ENCODE results near the gene SULT1A3. TPM values are rescaled to one million over a fixed set of nuclear protein-coding genes. Genes with fewer than 3 reads are reported as not detected.

Gene SULT1A3
- total RNA-seq, 1 experiment from 2014 or later, result 21.5 TPM

- Histone ChIP-seq H3K79me2 (ENCODE audit: insufficient read depth, low read length) (no peaks in the 10 kb centered on the region), H3K4me2 (ENCODE audit: insufficient read depth, insufficient read length, low read length) (no peak overlapping the region), H3K27me3 (ENCODE audit: insufficient read depth, low read length) (peaks cover 4% of the 10 kb centered on the region; the same call in 1 of the 2 replicates), H3K9me3 (ENCODE audit: control insufficient read depth, low read depth, low read length) (no peaks in the 10 kb centered on the region), H2BK12ac (ENCODE audit: insufficient read length, low read depth, low read length) (no peak overlapping the region), H4K20me1 (ENCODE audit: control insufficient read depth, insufficient read depth, insufficient read length) (peaks cover 4% of the 10 kb centered on the region), H2BK15ac (ENCODE audit: low read depth, low read length) (no peak overlapping the region), H3K4ac (ENCODE audit: low read depth, low read length) (no peak overlapping the region), H3K14ac (ENCODE audit: insufficient read depth, low read length) (no peak overlapping the region), H2AFZ (ENCODE audit: low read length) (no peak overlapping the region), H4K5ac (ENCODE audit: insufficient read length, low read depth, low read length) (no peak overlapping the region), H3K4me1 (ENCODE audit: insufficient read depth, low read length) (no peaks in the 10 kb centered on the region), H4K91ac (ENCODE audit: insufficient read length, low read depth, low read length) (no peak overlapping the region), H3K27ac (ENCODE audit: insufficient read length, low read depth, low read length) (no peak overlapping the region), H3K23ac (ENCODE audit: insufficient read length, low read depth, low read length) (no peak overlapping the region), H2AK5ac (ENCODE audit: insufficient read length, low read length) (no peak overlapping the region), H3K18ac (ENCODE audit: insufficient read length, low read depth, low read length) (no peak overlapping the region), H2BK20ac (ENCODE audit: low read depth, low read length, poor library complexity, severe bottlenecking) (no peak overlapping the region), H4K8ac (replicated peaks; ENCODE audit: insufficient read length, low read depth, low read length) (no peak overlapping the region), H3K79me1 (ENCODE audit: insufficient read depth, low read depth, low read length, poor library complexity, severe bottlenecking) (no peaks in the 10 kb centered on the region), H3K56ac (ENCODE audit: insufficient read length, low read depth, low read length) (no peak overlapping the region), H3K23me2 (ENCODE audit: insufficient read length, low read depth, low read length, poor library complexity, severe bottlenecking) (peaks cover 4% of the 10 kb centered on the region), H2BK120ac (ENCODE audit: low read depth, low read length, poor library complexity, severe bottlenecking) (no peak overlapping the region), H3K9ac (ENCODE audit: extremely low read depth, insufficient read length, low read length) (no peak overlapping the region), H2BK5ac (ENCODE audit: insufficient read length, low read length) (no peak overlapping the region), H3T11ph (ENCODE audit: low read length) (no peak overlapping the region)
- TF ChIP-seq CTCF (conservative IDR thresholded peaks at IDR 0.05), result no peak
- no CpG with 5 or more reads among the region's 13 CpGs for WGBS (ENCODE audit: extremely low coverage, insufficient read length, low lambda C conversion rate)
- peaks cover 0 to 1% (median 0%) of the 10 kb centered on the region in 3 experiments; a peak in 2 of 7 replicates for H3K36me3 Mint-ChIP-seq (ENCODE audit: insufficient read depth in 1 of 3, low read depth in 3 of 3)
- 0 out of 5 replicates have a peak overlapping the region, but pooled peaks of 1 of the 2 experiments have one; percentile 74 for H3K4me3 Mint-ChIP-seq
- no peaks in the 10 kb centered on the region for H3K9me3 Mint-ChIP-seq
- DNase-seq, result no peak
- H3K27ac Mint-ChIP-seq, result no peak overlapping the region
- H3K27me3 Mint-ChIP-seq (ENCODE audit: low read depth), result peaks cover 38% of the 10 kb centered on the region
- peaks cover 4 to 17% of the 10 kb centered on the region in 2 experiments for H3K4me1 Mint-ChIP-seq
These were observed 14.0 kb upstream of the SULT1A3 start for GRCh38 chr16:30184891-30185682.
